NCI-H1436 (cell line): ENCODE measurements around the gene UGT2B10.
"Not testable (repeated sequence)": the region's sequence is repeated elsewhere in the genome, so short reads cannot be mapped to it uniquely, and the experiment has no call there.

ENCODE experiments used
- DNase-seq: peaks from one replicate; lab custom pipeline; 2025; lab: John Stamatoyannopoulos, UW

UGT2B10 gene

GRCh38 chr4:68815617-68816409 lies at the start of gene UGT2B10:
Gene UGT2B10, plus strand, starts transcription at chr4:68815994. Its CDS starts 26 bp downstream, at chr4:68816020.
- not testable (repeated sequence) for DNase-seq

GRCh38 chr4:68771836-68772235 lies 44.0 kb upstream of the UGT2B10 start:
- DNase-seq, result not testable (repeated sequence)

- no peak for DNase-seq
Observed at GRCh38 chr4:68773699-68774098, 42.1 kb upstream of the UGT2B10 start.

GRCh38 chr4:68780232-68780631 lies 35.6 kb upstream of the UGT2B10 start:
- DNase-seq, result no peak

- no peak for DNase-seq
Observed at GRCh38 chr4:68797048-68797447, 18.7 kb upstream of the UGT2B10 start.

- DNase-seq, result no peak
Observed at GRCh38 chr4:68797618-68798017, 18.2 kb upstream of the UGT2B10 start.

GRCh38 chr4:68803013-68803412 lies 12.8 kb upstream of the UGT2B10 start:
- DNase-seq, result no peak

- DNase-seq, result no peak
Observed at GRCh38 chr4:68808060-68808459, 7.7 kb upstream of the UGT2B10 start.

GRCh38 chr4:68810919-68811318 lies 4.9 kb upstream of the UGT2B10 start:
- DNase-seq, result no peak

GRCh38 chr4:68816410-68817265 lies 844 bp downstream of the UGT2B10 start:
- not testable (repeated sequence) for DNase-seq

GRCh38 chr4:68817386-68817785 lies 1.6 kb downstream of the UGT2B10 start:
- no peak for DNase-seq

GRCh38 chr4:68818030-68818462 lies 2.3 kb downstream of the UGT2B10 start:
- DNase-seq, result not testable (repeated sequence)

GRCh38 chr4:68831642-68832041 lies 15.8 kb downstream of the UGT2B10 start:
- no peak for DNase-seq

- DNase-seq, result no peak
Observed at GRCh38 chr4:68850293-68850692, 34.5 kb downstream of the UGT2B10 start.

- DNase-seq, result no peak
Observed at GRCh38 chr4:68855771-68856170, 40.0 kb downstream of the UGT2B10 start.

GRCh38 chr4:68858039-68858438 lies 42.2 kb downstream of the UGT2B10 start:
- no peak for DNase-seq

- no peak for DNase-seq
Observed at GRCh38 chr4:68859655-68860054, 43.9 kb downstream of the UGT2B10 start.

- no peak for DNase-seq
Observed at GRCh38 chr4:68861057-68861456, 45.3 kb downstream of the UGT2B10 start.

- no peak for DNase-seq
Observed at GRCh38 chr4:68864438-68865187, 48.8 kb downstream of the UGT2B10 start.

GRCh38 chr4:68865188-68865638 lies 49.4 kb downstream of the UGT2B10 start:
- no peak for DNase-seq

GRCh38 chr4:68865760-68866159 lies 50.0 kb downstream of the UGT2B10 start:
- no peak for DNase-seq

- DNase-seq, result no peak
Observed at GRCh38 chr4:68869274-68869773, 53.5 kb downstream of the UGT2B10 start.
